Measurements from ENCODE around the gene AADAC. TPM values are rescaled to one million over a fixed set of nuclear protein-coding genes. Genes with fewer than 3 reads are reported as not detected.

The AADAC gene
- total and polyA plus RNA-seq, 7 donors = not detected

- intact Hi-C loops (cut with DNase I) = no loop called here
- TF ChIP-seq POLR2AphosphoS5 (IDR thresholded peaks at IDR 0.05) (no peak), EP300 (IDR thresholded peaks at IDR 0.05) (no peak), CTCF (IDR thresholded peaks at IDR 0.05) (no peak), POLR2A (IDR thresholded peaks at IDR 0.05) (no peak)
These were observed 52.9 kb downstream of the AADAC start for GRCh38 chr3:151866711-151867410.

GRCh38 chr3:151867666-151868065, 53.8 kb downstream of the AADAC start:
- no peaks in the 10 kb centered on the region for H3K27me3 ChIP-seq
- no peak for DNase-seq
- peaks cover 0 to 23% (median 4%) of the 10 kb centered on the region in 4 donors for H3K4me1 ChIP-seq
- no peak for TF ChIP-seq CTCF (IDR thresholded peaks at IDR 0.05)
- 98 to 100% methylated on average over 1 of the region's 1 CpG for WGBS, 2 donors
- intact Hi-C loops (cut with DNase I) = no loop called here
- no peak overlapping the region for H3K27ac ChIP-seq
- H3K36me3 ChIP-seq = no peaks in the 10 kb centered on the region
- H3K4me3 ChIP-seq = no peak overlapping the region
- no peaks in the 10 kb centered on the region for H3K9me3 ChIP-seq

More at GRCh38 chr3:151866711-151867410, 52.9 kb downstream of the AADAC start:
- H3K4me1 ChIP-seq = peaks cover 0 to 21% (median 3%) of the 10 kb centered on the region in 4 donors
- no peak for DNase-seq
- no peaks in the 10 kb centered on the region for H3K36me3 ChIP-seq
- peak overlapping the region in 1 of 4 donors; percentile 11 for H3K27ac ChIP-seq
- 74 to 75% methylated on average over 4 of the region's 4 CpGs for WGBS, 2 donors
- no peak overlapping the region for H3K4me3 ChIP-seq
- H3K27me3 ChIP-seq = no peaks in the 10 kb centered on the region
- H3K9me3 ChIP-seq = no peaks in the 10 kb centered on the region

GRCh38 chr3:151869181-151869580, 55.3 kb downstream of the AADAC start:
- TF ChIP-seq POLR2A (IDR thresholded peaks at IDR 0.05) (no peak), EP300 (IDR thresholded peaks at IDR 0.05) (no peak), POLR2AphosphoS5 (IDR thresholded peaks at IDR 0.05) (no peak), CTCF (IDR thresholded peaks at IDR 0.05) (no peak)
- Histone ChIP-seq H3K36me3 (no peaks in the 10 kb centered on the region), H3K27me3 (no peaks in the 10 kb centered on the region), H3K9me3 (no peaks in the 10 kb centered on the region), H3K4me1 (peaks cover 0 to 31% (median 4%) of the 10 kb centered on the region in 4 donors), H3K4me3 (no peak overlapping the region), H3K27ac (no peak overlapping the region)
- DNase-seq = no peak
- intact Hi-C loops (cut with DNase I) = no loop called here
- WGBS, 2 donors = 48 to 61% methylated on average over 3 of the region's 3 CpGs

- TF ChIP-seq CTCF (IDR thresholded peaks at IDR 0.05) = no peak
- TF ChIP-seq POLR2AphosphoS5 (IDR thresholded peaks at IDR 0.05) = peak in 2 of 4 donors; percentile 6 to 33
- H3K4me1 ChIP-seq = peaks cover 0 to 27% (median 4%) of the 10 kb centered on the region in 4 donors
- intact Hi-C loops (cut with DNase I) = no loop called here
- no peaks in the 10 kb centered on the region for H3K36me3 ChIP-seq
- H3K9me3 ChIP-seq = no peaks in the 10 kb centered on the region
- WGBS, 2 donors = 48 to 73% methylated on average over 8 of the region's 8 CpGs
- peak overlapping the region in 2 of 4 donors; percentile 11 to 43 for H3K27ac ChIP-seq
- DNase-seq = no peak
- no peak overlapping the region for H3K4me3 ChIP-seq
- no peaks in the 10 kb centered on the region for H3K27me3 ChIP-seq
These were observed 57.9 kb downstream of the AADAC start for GRCh38 chr3:151871639-151872468.
